HEK293 (cell line): ENCODE measurements around the gene TSPO.
A peak's percentile ranks its signal among the peaks of the same experiment; 100 is the strongest.

Experiments used
- CTCF ChIA-PET: fragments of 350-600 bp; formaldehyde crosslinking; extraction: SDS; loops from one replicate; lab custom pipeline; 2021; ENCODE audit warnings: antibody characterized with exemption; lab: Yijun Ruan, JAX
- POLR2A ChIA-PET: fragments of 300-600 bp; formaldehyde crosslinking; extraction: SDS; loops from one replicate; lab custom pipeline; 2020; ENCODE audit warnings: antibody characterized with exemption, inconsistent platforms; lab: Yijun Ruan, JAX
- H3K27ac ChIP-seq: fragments of 200-500 bp; sonication (Bioruptor generic); 2 replicates; pipeline ENCODE4 v1.5.1; 2014; ENCODE audit warnings: low read depth, low read length, control low read depth, inconsistent platforms; ENCODE audit errors: extremely low read depth
- H3K36me3 ChIP-seq, 2 experiments: fragments of 200-500 bp in 1 of 2; sonication (Bioruptor generic) in 1 of 2; 1 replicate in 1 of 2; 2 replicates in 1 of 2; pipeline ENCODE4 v1.5.1; 2014 to 2017; ENCODE audit warnings: inconsistent platforms in 2 of 2, low read length in 2 of 2; ENCODE audit not compliant: control insufficient read depth in 2 of 2, insufficient read depth in 1 of 2
- H3K4me1 ChIP-seq: fragments of 200-500 bp; sonication (Bioruptor generic); 2 replicates; pipeline ENCODE4 v1.5.1; 2014; ENCODE audit warnings: mild to moderate bottlenecking, low read length, inconsistent platforms; ENCODE audit not compliant: control insufficient read depth, insufficient read depth
- H3K4me3 ChIP-seq: 2 replicates; pipeline ENCODE4 v1.5.1; 2011; ENCODE audit warnings: low read depth, mild to moderate bottlenecking, control low read depth, low read length, moderate library complexity
- H3K9me3 ChIP-seq: fragments of 200-500 bp; sonication (Bioruptor generic); 2 replicates; pipeline ENCODE4 v1.5.1; 2014; ENCODE audit warnings: low read depth, low read length, inconsistent platforms; ENCODE audit not compliant: control insufficient read depth, insufficient read depth
- EGR2 ChIP-seq: fragments of 450-650 bp; formaldehyde crosslinking; IDR thresholded peaks from 2 replicates; pipeline ENCODE4 v1.5.1; 2016; ENCODE audit warnings: low read depth, missing biosample characterization, missing genetic modification characterization
- GLI4 ChIP-seq: fragments of 450-650 bp; formaldehyde crosslinking; IDR thresholded peaks from 2 replicates; pipeline ENCODE4 v1.5.1; 2016; ENCODE audit warnings: missing biosample characterization, missing genetic modification characterization
- GLIS1 ChIP-seq: fragments of 450-650 bp; formaldehyde crosslinking; IDR thresholded peaks from 2 replicates; pipeline ENCODE4 v1.5.1; 2016; ENCODE audit warnings: missing biosample characterization, missing genetic modification characterization
- GLIS2 ChIP-seq: fragments of 450-650 bp; formaldehyde crosslinking; IDR thresholded peaks from 2 replicates; pipeline ENCODE4 v1.5.1; 2016; ENCODE audit warnings: missing biosample characterization, missing genetic modification characterization
- IKZF3 ChIP-seq: fragments of 450-650 bp; IDR thresholded peaks from 2 replicates; pipeline ENCODE4 v1.5.0; 2018; ENCODE audit warnings: missing biosample characterization, mild to moderate bottlenecking, missing genetic modification characterization, moderate library complexity
- KLF10 ChIP-seq: fragments of 450-650 bp; IDR thresholded peaks from 2 replicates; pipeline ENCODE4 v1.5.1; 2018; ENCODE audit warnings: missing biosample characterization, mild to moderate bottlenecking, missing genetic modification characterization
- REPIN1 ChIP-seq: fragments of 450-650 bp; formaldehyde crosslinking; IDR thresholded peaks from 2 replicates; pipeline ENCODE4 v1.5.1; 2017; ENCODE audit warnings: missing biosample characterization, missing genetic modification characterization, low read depth
- YY1 ChIP-seq: fragments of 450-650 bp; formaldehyde crosslinking; IDR thresholded peaks from 2 replicates; pipeline ENCODE4 v1.5.1; 2018; ENCODE audit warnings: missing biosample characterization, missing genetic modification characterization
- ZBTB48 ChIP-seq: fragments of 450-650 bp; formaldehyde crosslinking; IDR thresholded peaks from 2 replicates; pipeline ENCODE4 v1.5.1; 2016; ENCODE audit warnings: missing biosample characterization, missing genetic modification characterization
- ZBTB7A ChIP-seq: fragments of 450-650 bp; formaldehyde crosslinking; IDR thresholded peaks from 2 replicates; pipeline ENCODE4 v1.5.1; 2016; ENCODE audit warnings: low read depth, missing biosample characterization, missing genetic modification characterization
- ZBTB8A ChIP-seq: fragments of 450-650 bp; formaldehyde crosslinking; IDR thresholded peaks from 2 replicates; pipeline ENCODE4 v1.5.1; 2016; ENCODE audit warnings: missing biosample characterization, missing genetic modification characterization
- ZFHX2 ChIP-seq: fragments of 450-650 bp; formaldehyde crosslinking; conservative IDR thresholded peaks from 2 replicates; pipeline ENCODE4 v1.5.1; 2016; ENCODE audit warnings: missing biosample characterization, missing genetic modification characterization
- ZNF366 ChIP-seq: fragments of 450-650 bp; formaldehyde crosslinking; conservative IDR thresholded peaks from 2 replicates; pipeline ENCODE4 v1.5.1; 2016; ENCODE audit warnings: missing biosample characterization, missing genetic modification characterization
- ZNF510 ChIP-seq: fragments of 450-650 bp; formaldehyde crosslinking; IDR thresholded peaks from 2 replicates; pipeline ENCODE4 v1.5.1; 2018; ENCODE audit warnings: mild to moderate bottlenecking, missing genetic modification characterization, missing biosample characterization; ENCODE audit not compliant: insufficient replicate concordance
- ZNF600 ChIP-seq: fragments of 450-650 bp; formaldehyde crosslinking; IDR thresholded peaks from 2 replicates; pipeline ENCODE4 v1.5.1; 2016; ENCODE audit warnings: missing biosample characterization, missing genetic modification characterization
- ZNF629 ChIP-seq: fragments of 450-650 bp; formaldehyde crosslinking; IDR thresholded peaks from 2 replicates; pipeline ENCODE4 v1.5.1; 2017; ENCODE audit warnings: missing biosample characterization, missing genetic modification characterization
- ZNF777 ChIP-seq: fragments of 450-650 bp; formaldehyde crosslinking; IDR thresholded peaks from 2 replicates; pipeline ENCODE4 v1.5.1; 2017; ENCODE audit warnings: missing biosample characterization, missing genetic modification characterization, borderline replicate concordance
- TF ChIP-seq, protein P1 (sequence below): fragments of 450-650 bp; formaldehyde crosslinking; IDR thresholded peaks from 2 replicates; pipeline ENCODE4 v1.5.1; 2016; ENCODE audit warnings: missing biosample characterization, missing genetic modification characterization
- TF ChIP-seq, protein P2 (sequence below): fragments of 450-650 bp; formaldehyde crosslinking; IDR thresholded peaks from 2 replicates; pipeline ENCODE4 v1.5.1; 2016; ENCODE audit warnings: missing biosample characterization, missing genetic modification characterization
- TF ChIP-seq, protein P3 (sequence below): fragments of 450-650 bp; formaldehyde crosslinking; optimal IDR thresholded peaks from 2 replicates; pipeline ENCODE3; 2016; ENCODE audit warnings: missing biosample characterization, mild to moderate bottlenecking, missing genetic modification characterization
- TF ChIP-seq, protein P4 (sequence below): fragments of 450-650 bp; formaldehyde crosslinking; IDR thresholded peaks from 2 replicates; pipeline ENCODE4 v1.5.1; 2016; ENCODE audit warnings: missing biosample characterization, missing genetic modification characterization
- TF ChIP-seq, protein P5 (sequence below): fragments of 450-650 bp; formaldehyde crosslinking; IDR thresholded peaks from 2 replicates; pipeline ENCODE4 v1.5.1; 2017; ENCODE audit warnings: missing biosample characterization, missing genetic modification characterization
- TF ChIP-seq, protein P6 (sequence below): fragments of 450-650 bp; formaldehyde crosslinking; IDR thresholded peaks from 2 replicates; pipeline ENCODE4 v1.5.1; 2016; ENCODE audit warnings: missing biosample characterization, missing genetic modification characterization
- TF ChIP-seq, protein P7 (sequence below): fragments of 450-650 bp; formaldehyde crosslinking; IDR thresholded peaks from 2 replicates; pipeline ENCODE4 v1.5.1; 2016; ENCODE audit warnings: missing biosample characterization, missing genetic modification characterization

Gene TSPO

DNA sequence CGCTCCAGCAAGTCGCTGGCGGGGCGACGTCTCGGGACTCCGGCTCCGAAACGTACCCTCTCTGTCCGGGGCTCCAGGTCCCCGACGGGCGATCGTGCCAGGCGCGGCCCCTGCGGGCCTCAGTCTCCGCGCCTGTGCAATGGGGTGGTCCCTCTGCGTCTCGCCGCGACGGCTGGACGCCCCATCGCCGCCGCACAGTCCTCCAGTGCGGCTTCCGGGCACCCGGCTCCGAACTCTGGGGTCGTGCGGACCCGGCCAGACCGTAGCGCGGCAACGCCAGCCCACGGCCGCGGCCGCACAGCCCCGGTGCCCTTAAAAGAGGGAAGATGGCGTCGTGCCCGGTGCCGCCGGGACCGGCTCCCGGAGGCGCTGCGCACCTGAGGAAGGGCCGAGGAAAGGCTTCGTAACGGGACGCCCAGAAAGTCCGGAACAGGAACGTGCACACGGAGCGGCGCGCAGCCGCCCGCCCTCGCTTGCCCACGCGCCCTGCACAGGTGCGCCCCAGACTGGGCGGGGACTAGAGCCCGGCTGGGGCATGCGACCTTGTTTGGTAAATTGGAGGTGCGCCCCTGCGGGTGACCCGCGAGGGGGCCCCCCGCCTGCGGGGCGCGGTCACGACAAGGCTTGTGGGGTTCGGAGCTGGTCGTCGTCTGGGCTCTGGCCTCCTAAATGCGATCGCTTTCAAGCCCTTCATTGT is 40.3 kb upstream of the TSPO start:
- POLR2A ChIA-PET, result interaction anchor here (1.1 kb wide), 1 partner anchor 9 kb away, joined by 4 read pairs; no protein-coding TSS in a partner anchor
- H3K36me3 ChIP-seq, result no peaks in the 10 kb centered on the region
- H3K27ac ChIP-seq, result peak overlapping the region; percentile 47; the same call in 1 of the 2 replicates
- no peaks in the 10 kb centered on the region for H3K9me3 ChIP-seq
- H3K4me3 ChIP-seq, result peak overlapping the region; percentile 46
- TF ChIP-seq, protein P1, sequence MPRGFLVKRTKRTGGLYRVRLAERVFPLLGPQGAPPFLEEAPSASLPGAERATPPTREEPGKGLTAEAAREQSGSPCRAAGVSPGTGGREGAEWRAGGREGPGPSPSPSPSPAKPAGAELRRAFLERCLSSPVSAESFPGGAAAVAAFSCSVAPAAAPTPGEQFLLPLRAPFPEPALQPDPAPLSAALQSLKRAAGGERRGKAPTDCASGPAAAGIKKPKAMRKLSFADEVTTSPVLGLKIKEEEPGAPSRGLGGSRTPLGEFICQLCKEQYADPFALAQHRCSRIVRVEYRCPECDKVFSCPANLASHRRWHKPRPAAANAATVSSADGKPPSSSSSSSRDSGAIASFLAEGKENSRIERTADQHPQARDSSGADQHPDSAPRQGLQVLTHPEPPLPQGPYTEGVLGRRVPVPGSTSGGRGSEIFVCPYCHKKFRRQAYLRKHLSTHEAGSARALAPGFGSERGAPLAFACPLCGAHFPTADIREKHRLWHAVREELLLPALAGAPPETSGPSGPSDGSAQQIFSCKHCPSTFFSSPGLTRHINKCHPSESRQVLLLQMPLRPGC (tag by site-specific recombination), result 0 out of 2 replicates have a peak, but pooled peaks have one; percentile 6
- TF ChIP-seq ZBTB48 (tag by site-specific recombination) (peak; percentile 19; the same call in 1 of the 2 replicates), GLIS2 (peak; percentile 63), ZNF777 (tag by site-specific recombination) (peak; percentile 49; the same call in 1 of the 2 replicates), YY1 (tag by site-specific recombination) (peak; percentile 35; the same call in 1 of the 2 replicates), REPIN1 (no peak), KLF10 (tag by site-specific recombination) (peak; percentile 4; the same call in 1 of the 2 replicates), ZBTB7A (no peak), ZBTB8A (tag by site-specific recombination) (peak; percentile 84), GLI4 (tag by site-specific recombination) (no peak), ZNF366 (no peak), EGR2 (tag by site-specific recombination) (0 out of 2 replicates have a peak, but pooled peaks have one; percentile 14), ZFHX2 (tag by site-specific recombination) (peak; percentile 55), ZNF510 (tag by site-specific recombination) (no peak), IKZF3 (no peak), ZNF629 (tag by site-specific recombination) (no peak), GLIS1 (tag by site-specific recombination) (peak; percentile 11; the same call in 1 of the 2 replicates), ZNF600 (0 out of 2 replicates have a peak, but pooled peaks have one; percentile 35)
- TF ChIP-seq, protein P2, sequence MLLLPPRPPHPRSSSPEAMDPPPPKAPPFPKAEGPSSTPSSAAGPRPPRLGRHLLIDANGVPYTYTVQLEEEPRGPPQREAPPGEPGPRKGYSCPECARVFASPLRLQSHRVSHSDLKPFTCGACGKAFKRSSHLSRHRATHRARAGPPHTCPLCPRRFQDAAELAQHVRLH (tag by site-specific recombination), result 0 out of 2 replicates have a peak, but pooled peaks have one; percentile 23
- TF ChIP-seq, protein P3, sequence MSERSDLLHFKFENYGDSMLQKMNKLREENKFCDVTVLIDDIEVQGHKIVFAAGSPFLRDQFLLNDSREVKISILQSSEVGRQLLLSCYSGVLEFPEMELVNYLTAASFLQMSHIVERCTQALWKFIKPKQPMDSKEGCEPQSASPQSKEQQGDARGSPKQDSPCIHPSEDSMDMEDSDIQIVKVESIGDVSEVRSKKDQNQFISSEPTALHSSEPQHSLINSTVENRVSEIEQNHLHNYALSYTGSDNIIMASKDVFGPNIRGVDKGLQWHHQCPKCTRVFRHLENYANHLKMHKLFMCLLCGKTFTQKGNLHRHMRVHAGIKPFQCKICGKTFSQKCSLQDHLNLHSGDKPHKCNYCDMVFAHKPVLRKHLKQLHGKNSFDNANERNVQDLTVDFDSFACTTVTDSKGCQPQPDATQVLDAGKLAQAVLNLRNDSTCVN (tag by site-specific recombination), result peak; percentile 68
- TF ChIP-seq, protein P4, sequence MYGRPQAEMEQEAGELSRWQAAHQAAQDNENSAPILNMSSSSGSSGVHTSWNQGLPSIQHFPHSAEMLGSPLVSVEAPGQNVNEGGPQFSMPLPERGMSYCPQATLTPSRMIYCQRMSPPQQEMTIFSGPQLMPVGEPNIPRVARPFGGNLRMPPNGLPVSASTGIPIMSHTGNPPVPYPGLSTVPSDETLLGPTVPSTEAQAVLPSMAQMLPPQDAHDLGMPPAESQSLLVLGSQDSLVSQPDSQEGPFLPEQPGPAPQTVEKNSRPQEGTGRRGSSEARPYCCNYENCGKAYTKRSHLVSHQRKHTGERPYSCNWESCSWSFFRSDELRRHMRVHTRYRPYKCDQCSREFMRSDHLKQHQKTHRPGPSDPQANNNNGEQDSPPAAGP (tag by site-specific recombination), result 0 out of 2 replicates have a peak, but pooled peaks have one; percentile 18
- TF ChIP-seq, protein P5, sequence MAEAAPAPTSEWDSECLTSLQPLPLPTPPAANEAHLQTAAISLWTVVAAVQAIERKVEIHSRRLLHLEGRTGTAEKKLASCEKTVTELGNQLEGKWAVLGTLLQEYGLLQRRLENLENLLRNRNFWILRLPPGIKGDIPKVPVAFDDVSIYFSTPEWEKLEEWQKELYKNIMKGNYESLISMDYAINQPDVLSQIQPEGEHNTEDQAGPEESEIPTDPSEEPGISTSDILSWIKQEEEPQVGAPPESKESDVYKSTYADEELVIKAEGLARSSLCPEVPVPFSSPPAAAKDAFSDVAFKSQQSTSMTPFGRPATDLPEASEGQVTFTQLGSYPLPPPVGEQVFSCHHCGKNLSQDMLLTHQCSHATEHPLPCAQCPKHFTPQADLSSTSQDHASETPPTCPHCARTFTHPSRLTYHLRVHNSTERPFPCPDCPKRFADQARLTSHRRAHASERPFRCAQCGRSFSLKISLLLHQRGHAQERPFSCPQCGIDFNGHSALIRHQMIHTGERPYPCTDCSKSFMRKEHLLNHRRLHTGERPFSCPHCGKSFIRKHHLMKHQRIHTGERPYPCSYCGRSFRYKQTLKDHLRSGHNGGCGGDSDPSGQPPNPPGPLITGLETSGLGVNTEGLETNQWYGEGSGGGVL (tag by site-specific recombination), result 0 out of 2 replicates have a peak, but pooled peaks have one; percentile 12
- TF ChIP-seq, protein P6, sequence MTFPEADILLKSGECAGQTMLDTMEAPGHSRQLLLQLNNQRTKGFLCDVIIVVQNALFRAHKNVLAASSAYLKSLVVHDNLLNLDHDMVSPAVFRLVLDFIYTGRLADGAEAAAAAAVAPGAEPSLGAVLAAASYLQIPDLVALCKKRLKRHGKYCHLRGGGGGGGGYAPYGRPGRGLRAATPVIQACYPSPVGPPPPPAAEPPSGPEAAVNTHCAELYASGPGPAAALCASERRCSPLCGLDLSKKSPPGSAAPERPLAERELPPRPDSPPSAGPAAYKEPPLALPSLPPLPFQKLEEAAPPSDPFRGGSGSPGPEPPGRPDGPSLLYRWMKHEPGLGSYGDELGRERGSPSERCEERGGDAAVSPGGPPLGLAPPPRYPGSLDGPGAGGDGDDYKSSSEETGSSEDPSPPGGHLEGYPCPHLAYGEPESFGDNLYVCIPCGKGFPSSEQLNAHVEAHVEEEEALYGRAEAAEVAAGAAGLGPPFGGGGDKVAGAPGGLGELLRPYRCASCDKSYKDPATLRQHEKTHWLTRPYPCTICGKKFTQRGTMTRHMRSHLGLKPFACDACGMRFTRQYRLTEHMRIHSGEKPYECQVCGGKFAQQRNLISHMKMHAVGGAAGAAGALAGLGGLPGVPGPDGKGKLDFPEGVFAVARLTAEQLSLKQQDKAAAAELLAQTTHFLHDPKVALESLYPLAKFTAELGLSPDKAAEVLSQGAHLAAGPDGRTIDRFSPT (tag by site-specific recombination), result peak; percentile 36; the same call in 1 of the 2 replicates
- TF ChIP-seq, protein P7, sequence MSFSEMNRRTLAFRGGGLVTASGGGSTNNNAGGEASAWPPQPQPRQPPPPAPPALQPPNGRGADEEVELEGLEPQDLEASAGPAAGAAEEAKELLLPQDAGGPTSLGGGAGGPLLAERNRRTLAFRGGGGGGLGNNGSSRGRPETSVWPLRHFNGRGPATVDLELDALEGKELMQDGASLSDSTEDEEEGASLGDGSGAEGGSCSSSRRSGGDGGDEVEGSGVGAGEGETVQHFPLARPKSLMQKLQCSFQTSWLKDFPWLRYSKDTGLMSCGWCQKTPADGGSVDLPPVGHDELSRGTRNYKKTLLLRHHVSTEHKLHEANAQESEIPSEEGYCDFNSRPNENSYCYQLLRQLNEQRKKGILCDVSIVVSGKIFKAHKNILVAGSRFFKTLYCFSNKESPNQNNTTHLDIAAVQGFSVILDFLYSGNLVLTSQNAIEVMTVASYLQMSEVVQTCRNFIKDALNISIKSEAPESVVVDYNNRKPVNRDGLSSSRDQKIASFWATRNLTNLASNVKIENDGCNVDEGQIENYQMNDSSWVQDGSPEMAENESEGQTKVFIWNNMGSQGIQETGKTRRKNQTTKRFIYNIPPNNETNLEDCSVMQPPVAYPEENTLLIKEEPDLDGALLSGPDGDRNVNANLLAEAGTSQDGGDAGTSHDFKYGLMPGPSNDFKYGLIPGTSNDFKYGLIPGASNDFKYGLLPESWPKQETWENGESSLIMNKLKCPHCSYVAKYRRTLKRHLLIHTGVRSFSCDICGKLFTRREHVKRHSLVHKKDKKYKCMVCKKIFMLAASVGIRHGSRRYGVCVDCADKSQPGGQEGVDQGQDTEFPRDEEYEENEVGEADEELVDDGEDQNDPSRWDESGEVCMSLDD, result peak; percentile 33; the same call in 1 of the 2 replicates
- TF ChIP-seq, all 188 proteins: peak for 17
- peaks cover 3% of the 10 kb centered on the region; the same call in 1 of the 2 replicates for H3K4me1 ChIP-seq
- CTCF ChIA-PET, result no interaction called here
